ENCODE results near the gene DHDH.

The DHDH gene

GRCh38 chr19:48966541-48967345 lies 33.2 kb downstream of the DHDH start:
- DNase-seq (ENCODE audit: low spot score), result no peak

DNA sequence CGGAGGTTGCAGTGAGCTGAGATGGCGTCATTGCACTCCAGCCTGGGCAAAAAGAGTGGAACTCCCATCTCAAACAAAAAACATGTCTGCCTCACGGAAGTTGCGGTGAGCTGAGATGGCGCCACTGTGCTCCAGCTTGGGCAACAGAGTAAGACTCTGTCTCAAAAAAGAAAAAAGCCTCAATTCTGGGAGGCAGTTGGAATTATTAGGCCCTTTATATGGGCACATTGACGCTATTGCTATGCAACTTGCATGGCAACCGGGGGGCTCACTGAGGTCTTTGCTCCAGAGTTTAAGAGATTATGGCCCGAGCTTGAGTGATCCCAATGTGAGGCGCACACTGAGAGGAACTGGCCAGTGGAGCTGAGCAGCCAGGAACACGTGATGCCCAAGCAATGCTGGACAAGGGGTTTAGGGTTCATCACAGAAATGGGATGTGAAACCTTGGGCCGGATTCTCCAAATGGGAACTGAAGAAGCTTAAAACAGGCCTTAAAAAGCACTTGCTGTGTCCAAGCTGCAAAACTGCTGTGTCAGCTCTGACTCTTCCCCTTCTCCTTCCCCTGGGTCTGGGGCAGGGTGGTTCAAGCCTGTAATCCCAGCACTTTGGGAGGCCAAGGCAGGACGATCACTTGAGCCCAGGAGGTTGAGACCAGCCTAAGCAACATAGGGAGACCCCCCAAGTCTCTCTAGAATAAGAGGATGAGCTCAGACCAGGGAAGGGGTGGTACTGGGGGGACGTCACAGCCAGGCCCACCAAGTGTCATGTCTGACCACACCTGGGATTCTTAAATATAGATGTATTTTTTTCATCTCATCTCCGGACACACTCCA lies 34.1 kb downstream of the DHDH start:
- no peak for DNase-seq (ENCODE audit: low spot score)

DNA sequence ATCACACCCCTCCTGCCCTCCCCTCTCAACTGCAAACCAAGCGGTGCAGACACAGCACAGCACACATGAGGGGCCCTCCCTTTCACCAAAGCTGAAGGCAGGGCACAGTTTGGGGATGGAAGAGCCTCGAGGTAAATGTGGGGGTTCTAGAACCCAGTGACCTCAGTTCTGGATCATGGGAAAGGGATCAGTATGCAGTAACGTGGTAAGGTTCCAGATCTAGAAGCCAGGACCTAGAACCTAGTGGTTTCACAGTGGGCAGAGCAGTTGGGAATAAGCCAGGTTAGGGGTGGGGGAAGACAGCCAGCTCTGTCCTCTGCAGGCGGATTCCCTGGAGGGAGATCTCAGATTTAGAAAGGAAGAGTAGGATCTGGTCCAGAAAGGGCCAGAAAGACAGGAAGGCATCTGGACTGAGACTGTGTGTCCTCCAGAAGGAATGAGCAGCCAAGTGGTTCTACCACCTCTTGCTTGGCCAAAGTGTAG lies 34.7 kb downstream of the DHDH start:
- no peak for DNase-seq (ENCODE audit: low spot score)

DNA sequence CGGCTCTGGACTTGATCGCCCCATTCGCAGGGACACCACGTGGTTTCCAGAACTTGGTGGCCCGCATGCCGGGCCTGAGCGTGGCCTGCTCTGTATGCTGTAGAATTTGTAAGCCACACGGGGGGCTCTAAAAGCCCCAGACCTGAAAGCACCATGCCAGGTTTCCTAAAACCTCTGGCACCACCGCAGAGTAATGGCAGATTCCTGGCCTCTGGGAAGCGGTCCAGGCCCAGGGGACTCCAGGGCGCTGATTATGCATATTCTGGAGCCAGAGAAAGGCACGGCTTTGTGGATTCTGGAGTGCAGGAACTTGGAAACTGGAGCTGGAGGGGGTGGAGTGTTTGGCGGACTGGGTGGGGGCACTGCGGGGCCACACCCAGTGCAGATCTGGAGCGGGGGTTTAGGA lies 35.3 kb downstream of the DHDH start:
- no peak for DNase-seq (ENCODE audit: low spot score)

DNA sequence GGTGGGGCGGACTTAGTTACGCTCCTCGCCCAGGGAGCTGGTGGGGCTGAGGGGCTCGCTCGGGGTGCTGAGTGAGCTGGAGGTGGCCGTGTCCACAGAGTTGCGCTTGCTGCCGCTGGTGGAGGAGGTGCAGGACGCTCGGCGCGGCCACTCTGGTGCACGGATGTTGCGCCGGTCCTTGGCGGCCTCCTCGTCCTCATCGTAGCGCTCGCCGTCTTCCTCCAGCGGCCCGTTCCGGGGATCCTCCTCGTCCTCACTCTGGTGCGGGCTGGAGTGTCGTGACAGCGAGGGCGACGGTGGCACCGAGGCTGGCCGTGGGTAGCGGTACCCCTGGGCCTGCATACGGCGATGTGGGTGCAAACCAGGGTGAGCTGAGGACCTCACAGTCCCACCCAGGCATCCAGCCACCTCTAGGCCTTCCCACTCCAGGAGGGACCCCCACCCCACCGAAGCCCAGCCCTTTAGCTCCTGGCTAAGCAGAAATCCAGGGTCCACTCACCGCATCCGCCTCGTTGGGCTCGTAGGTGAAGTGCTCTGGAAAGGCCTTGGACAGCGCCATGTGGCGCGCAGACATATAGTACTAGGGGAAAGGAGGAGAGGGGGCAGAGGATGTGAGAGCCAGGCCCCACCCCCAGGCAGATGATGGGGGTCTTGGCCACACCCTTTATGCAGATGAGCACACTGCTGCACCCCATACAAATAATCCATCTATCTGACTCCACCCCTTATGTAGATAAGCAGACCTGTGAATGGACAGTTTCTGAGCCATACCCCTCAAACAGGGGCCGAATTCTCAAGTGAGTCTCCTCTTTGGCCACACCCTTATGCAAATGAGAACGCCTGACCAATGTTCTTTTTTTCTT lies 36.0 kb downstream of the DHDH start:
- no peak for DNase-seq (ENCODE audit: low spot score)

DNA sequence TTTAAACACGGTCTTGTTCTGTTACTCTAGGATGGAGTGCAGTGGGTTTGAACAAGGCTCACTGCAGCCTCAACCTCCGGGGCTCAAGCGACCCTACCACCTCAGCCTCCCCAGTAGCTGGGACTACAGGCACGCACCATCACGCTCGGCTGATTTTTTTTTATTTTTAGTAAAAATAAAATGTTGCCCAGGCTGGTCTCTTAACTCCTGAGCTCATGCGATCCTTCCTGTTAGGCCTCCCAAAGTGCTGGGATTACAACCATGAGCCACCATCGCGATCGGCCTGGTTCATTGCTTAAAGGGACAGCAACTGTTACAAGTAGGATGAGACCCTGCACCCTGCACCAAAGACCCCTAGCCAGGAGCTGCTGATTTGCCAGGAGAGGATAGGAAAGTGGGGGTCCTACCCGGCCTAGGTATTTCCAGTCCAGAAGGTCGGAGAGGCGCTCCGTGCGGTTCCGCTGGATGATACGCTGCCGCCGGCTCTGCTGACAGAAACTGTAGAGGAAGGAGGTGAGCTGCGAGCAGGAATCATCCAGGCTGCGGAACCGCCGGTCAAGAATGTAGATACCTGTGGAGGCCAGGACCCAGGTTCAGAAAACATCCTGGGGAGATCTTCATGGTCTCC lies 36.8 kb downstream of the DHDH start:
- no peak for DNase-seq (ENCODE audit: low spot score)

DNA sequence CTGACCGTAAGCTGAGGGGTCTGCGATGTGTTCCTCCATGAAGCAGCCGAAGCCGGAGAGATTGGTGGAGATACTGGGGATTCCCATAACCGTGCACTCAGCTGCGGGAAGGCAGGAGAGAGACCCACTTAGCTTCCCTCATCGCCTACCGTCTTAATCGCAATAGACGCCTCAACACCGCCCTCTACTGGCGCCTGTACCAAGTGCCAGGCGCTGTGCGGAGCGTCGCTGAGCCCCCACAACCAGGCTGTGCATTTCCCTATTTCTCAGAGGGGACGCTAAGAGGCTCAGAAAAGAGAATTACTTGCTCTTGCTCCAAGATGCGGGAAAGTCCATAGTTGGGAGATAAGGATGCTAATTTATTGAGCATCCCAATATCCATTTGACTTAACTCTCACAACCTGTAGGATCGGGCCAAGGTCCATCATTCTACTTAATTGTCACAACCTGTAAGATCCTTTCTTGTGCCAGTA lies 37.5 kb downstream of the DHDH start:
- peak; percentile 82 for DNase-seq (ENCODE audit: low spot score)

- DNase-seq (ENCODE audit: low spot score), result no peak
Observed at GRCh38 chr19:48975947-48976847, 42.7 kb downstream of the DHDH start.

DNA sequence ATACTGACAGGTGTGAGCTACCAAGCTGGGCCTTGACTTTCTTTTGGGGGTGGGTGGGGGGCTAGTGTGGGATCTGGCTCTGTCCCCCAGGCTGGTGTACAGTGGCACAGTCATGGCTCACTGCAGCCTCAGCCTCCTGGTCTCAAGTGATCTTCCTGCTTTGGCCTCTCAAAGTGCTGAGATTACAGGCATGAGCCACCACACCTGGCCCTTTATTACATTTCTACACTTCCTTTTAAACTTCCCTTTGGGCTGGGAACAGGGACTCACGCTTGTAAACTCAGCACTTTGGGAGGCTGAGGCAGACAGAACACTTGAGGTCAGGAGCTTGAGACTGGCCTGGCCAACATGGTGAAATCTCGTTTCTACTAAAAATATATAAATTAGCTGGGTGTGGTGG lies 43.6 kb downstream of the DHDH start:
- no peak for DNase-seq (ENCODE audit: low spot score)

DNA sequence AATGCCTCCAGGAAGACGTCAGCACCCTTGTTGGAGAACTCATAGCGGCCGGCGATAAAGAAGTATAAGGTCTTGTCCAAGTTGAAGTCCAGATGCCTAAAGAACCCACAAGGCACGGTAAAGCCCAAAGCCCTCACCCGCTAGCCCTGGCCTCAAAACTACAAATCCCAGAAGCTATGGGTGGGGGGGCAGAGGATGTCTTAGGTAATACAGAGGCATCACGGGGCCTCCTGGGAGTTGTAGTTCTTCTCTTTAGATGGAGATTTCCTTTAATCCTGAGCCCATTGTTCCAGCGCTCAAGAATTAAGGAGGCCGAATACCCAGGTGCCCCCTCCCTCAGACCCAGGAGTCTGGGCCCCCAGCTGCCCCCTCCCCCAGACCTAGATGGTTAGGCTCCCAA lies 48.8 kb downstream of the DHDH start:
- DNase-seq (ENCODE audit: low spot score), result no peak

GRCh38 chr19:48985711-48986110 lies 52.2 kb downstream of the DHDH start:
- DNase-seq (ENCODE audit: low spot score), result no peak

DNA sequence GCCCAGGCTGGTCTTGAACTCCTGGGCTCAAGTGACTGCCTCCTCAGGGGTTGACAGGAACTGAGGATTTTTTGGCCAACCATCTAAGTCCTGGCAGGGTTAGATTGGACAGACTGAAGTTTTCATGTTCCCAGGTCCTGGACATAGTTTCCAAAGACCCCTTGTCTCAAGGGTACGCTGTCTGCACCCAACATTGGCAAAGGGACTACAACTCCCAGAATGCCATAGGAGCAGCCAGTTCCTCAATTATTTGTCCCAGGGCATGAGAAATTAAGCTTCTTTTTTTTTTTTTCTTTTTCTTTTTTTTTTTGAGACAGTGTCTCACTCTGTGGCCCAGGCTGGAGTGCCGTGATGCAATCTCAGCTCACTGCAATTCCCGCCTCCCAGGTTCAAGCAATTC lies 52.7 kb downstream of the DHDH start:
- DNase-seq (ENCODE audit: low spot score), result no peak

DNA sequence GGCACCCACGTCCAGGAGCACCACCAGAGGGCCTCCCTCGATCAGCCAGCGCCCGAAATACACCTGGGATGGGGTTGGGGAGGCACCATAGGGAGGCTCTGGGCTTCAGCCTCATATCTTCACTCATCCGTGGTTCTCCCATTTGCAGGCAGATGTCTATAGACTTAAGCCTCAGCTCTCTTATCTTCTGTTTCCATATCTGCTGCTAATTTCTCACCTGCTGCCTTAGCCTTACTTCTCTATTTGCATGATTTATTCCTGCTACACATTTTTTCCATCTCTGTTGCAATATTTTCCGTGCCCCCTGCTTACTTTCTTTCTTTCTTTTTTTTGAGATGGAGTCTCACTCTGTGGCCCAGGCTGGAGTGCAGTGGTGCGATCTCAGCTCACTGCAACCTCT lies 53.8 kb downstream of the DHDH start:
- no peak for DNase-seq (ENCODE audit: low spot score)

DNA sequence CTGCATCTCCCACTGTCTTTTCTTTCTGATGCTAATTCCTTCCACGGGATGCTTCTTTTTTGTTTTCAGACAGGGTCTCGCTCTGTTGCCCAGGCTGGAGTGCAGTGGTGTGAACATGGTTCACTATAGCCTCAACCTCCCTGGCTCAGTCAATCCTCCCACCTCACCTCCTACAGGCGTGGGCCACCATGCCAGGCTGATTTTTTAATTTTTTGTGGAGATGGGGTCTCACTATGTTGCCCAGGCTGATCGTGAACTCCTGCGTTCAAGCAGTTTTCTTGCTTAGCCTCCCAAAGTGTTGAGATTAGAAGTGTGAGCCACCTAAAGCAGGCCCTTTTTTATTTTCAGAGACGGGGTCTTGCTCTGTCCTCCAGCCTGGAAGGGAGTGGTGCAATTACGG lies 54.8 kb downstream of the DHDH start:
- no peak for DNase-seq (ENCODE audit: low spot score)

DNA sequence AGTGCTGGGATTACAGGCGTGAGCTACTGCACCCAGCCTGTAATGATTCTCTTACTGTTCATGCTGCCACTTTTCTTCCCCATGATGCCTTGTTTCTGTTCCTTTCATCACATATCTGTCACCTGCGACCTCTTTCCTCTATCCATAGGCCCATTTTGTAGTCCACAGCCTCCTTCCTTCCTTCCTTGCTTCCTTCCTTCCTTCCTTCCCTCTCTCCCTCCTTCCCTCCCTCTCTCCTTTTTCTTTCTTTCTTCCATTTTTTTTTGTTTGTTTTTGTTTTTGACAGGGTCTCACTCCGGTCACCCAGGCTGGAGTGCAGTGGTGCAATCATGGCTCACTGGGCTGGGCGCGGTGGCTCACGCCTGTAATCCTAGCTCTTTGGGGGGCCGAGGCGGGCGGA lies 55.4 kb downstream of the DHDH start:
- DNase-seq (ENCODE audit: low spot score), result no peak

GRCh38 chr19:48989701-48990291 lies 56.3 kb downstream of the DHDH start:
- no peak for DNase-seq (ENCODE audit: low spot score)

DNA sequence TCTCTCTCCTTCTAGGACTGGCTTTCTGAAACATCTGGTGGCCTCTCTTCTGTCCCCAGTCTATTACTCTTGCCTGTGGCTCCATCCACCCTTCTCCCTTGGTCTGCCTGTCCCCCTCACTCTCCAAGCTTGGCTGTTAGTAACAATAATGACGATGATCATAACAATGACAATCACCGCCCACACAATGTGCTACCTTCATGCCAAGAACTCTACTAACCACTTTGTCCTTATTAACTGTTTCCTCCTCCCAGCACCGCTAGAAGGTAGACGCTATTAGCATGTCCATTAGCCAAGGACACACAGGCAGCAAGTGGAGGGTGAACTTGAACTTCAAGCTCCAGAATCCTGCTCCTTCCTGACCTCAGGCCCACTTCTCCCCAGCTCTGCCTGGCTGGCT lies 56.9 kb downstream of the DHDH start:
- no peak for DNase-seq (ENCODE audit: low spot score)

GRCh38 chr19:48991011-48991609 lies 57.6 kb downstream of the DHDH start:
- DNase-seq (ENCODE audit: low spot score), result no peak

DNA sequence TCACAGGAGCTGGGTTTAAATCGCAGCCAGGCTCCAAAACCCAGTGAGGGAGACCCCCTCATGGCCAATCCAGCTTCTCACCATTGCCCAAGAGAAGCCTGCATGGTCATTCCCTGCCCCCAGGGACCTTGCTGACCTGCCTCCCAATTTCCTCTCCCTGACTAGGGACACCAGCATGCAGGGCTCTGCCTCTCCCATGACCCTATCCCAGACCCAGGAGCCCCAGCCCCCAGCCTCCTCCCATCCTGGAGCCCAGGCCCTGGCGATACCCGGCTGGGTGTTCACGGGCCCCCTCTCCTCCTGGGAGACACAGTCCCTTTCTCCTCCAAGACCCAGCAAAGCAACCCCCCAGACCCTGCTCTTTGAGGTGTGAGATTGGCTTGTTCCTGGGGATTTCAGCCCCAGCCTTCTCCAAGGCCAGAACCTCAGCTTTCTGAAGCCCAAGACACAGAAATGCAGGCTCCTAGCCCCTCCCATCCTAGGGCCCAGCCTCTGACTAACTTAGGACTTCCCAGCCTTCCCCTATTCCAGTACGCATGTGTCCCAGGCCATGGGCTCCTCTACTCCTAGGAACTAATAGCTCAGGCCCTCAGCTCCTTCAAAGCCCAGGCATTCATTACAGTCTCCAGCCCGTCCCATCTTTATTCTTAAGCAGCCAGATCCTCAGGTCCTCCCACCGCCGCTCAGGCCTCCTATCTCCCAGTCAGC lies 58.5 kb downstream of the DHDH start:
- DNase-seq (ENCODE audit: low spot score), result no peak

Measured in CD4-positive, alpha-beta T cell treated with Interleukin-2 at 100 ng/mL for 4 hours (primary cell).